GM19238 (cell line): ENCODE measurements around the gene PCDHGB5.
A peak's percentile ranks its signal among the peaks of the same experiment; 100 is the strongest.
"Not testable (repeated sequence)": the region's sequence is repeated elsewhere in the genome, so short reads cannot be mapped to it uniquely, and the experiment has no call there.

Experiments used
- DNase-seq: peaks from one replicate; pipeline ENCODE4 v3.0.0; 2011; ENCODE audit warnings: low spot score; ENCODE audit not compliant: insufficient read length

Gene PCDHGB5

GRCh38 chr5:141409598-141410306 lies 12.0 kb downstream of the PCDHGB5 start:
- no peak for DNase-seq

GRCh38 chr5:141411575-141411974 lies 13.8 kb downstream of the PCDHGB5 start:
- DNase-seq: no peak

DNA sequence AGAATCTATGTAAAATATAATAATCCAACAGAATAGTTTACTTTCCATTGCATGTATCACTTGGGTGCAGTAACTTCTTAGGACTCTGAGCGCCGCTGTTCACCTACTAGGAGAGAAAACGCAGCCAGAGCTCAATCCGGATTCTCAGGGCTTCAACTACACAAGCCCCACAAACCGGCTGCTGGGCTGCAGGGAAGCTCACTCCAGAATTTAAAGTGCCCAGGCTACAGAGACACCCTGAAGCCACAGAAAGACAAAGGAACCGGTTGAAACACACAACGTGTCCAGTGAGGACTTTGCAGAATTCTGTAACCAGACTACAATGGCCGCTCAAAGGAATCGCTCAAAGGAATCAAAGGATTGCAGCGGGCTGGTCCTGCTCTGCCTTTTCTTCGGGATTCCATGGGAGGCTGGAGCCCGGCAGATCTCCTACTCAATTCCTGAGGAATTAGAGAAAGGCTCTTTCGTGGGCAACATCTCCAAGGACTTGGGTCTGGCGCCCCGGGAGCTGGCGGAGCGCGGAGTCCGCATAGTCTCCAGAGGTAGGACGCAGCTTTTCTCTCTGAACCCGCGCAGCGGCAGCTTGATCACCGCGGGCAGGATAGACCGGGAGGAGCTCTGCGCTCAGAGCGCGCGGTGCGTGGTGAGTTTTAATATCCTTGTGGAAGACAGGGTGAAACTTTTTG lies 15.2 kb downstream of the PCDHGB5 start, which contains the start of gene PCDHGA10:
Gene PCDHGA10, plus strand, starts transcription at position 134 of the 686 bp plus-strand sequence. Its CDS starts 189 bp downstream, at position 323.
- peak; percentile 55 for DNase-seq

DNA sequence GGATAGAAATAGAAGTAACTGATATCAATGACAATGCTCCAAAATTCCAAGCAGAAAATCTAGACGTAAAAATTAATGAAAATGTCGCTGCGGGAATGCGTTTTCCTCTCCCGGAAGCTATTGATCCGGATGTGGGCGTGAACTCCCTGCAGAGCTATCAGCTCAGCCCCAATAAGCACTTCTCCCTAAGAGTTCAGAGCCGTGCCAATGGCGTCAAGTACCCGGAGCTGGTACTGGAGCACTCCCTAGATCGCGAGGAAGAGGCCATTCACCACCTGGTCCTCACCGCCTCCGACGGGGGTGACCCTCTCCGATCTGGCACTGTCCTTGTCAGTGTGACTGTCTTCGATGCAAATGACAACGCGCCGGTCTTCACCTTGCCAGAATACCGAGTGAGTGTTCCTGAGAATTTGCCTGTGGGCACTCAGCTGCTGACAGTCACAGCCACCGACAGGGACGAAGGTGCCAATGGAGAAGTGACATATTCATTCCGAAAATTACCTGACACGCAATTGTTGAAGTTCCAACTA lies 15.9 kb downstream of the PCDHGB5 start:
- DNase-seq: no peak

DNA sequence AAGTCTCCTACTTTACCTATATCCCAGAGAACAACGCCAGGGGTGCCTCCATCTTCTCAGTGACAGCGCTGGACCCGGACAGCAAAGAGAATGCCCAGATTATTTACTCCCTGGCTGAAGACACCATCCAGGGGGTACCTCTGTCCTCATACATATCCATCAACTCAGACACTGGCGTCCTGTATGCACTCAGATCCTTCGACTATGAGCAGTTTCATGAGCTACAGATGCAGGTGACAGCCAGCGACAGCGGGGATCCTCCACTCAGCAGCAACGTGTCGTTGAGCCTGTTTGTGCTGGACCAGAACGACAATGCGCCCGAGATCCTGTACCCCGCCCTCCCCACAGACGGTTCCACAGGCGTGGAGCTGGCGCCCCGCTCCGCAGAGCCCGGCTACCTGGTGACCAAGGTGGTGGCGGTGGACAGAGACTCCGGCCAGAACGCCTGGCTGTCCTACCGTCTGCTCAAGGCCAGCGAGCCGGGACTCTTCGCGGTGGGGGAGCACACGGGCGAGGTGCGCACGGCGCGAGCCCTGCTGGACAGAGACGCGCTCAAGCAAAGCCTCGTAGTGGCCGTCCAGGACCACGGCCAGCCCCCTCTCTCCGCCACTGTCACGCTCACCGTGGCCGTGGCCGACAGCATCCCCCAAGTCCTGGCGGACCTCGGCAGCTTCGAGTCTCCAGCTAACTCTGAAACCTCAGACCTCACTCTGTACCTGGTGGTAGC lies 17.0 kb downstream of the PCDHGB5 start:
- not testable (repeated sequence) for DNase-seq

GRCh38 chr5:141415275-141415618 lies 17.5 kb downstream of the PCDHGB5 start:
- DNase-seq: not testable (repeated sequence)

- peak; percentile 53 for DNase-seq
Measured at GRCh38 chr5:141417494-141418172, 19.9 kb downstream of the PCDHGB5 start, which contains the start of gene PCDHGB7. PCDHGB7 (plus strand) TSS chr5:141417677; CDS start chr5:141417860, 183 bp downstream.

DNA sequence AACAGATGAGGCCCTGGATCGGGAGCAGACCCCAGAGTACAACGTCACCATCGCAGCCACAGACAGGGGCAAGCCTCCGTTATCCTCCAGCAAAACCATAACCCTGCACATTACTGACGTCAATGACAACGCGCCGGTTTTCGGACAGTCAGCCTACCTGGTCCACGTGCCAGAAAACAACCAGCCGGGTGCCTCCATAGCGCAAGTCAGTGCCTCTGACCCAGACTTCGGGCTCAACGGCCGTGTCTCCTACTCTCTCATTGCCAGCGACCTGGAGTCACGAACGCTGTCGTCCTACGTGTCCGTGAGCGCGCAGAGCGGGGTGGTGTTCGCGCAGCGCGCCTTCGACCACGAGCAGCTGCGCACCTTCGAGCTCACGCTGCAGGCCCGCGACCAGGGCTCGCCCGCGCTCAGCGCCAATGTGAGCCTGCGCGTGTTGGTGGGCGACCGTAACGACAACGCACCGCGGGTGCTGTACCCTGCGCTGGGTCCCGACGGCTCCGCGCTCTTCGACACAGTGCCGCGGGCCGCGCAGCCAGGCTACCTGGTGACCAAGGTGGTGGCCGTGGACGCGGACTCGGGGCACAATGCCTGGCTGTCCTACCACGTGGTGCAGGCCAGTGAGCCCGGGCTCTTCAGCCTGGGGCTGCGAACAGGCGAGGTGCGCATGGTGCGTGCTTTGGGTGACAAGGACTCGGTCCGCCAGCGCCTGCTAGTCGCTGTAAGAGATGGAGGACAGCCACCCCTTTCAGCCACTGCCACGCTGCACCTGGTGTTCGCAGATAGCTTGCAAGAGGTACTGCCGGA lies 21.5 kb downstream of the PCDHGB5 start:
- DNase-seq: no peak

DNA sequence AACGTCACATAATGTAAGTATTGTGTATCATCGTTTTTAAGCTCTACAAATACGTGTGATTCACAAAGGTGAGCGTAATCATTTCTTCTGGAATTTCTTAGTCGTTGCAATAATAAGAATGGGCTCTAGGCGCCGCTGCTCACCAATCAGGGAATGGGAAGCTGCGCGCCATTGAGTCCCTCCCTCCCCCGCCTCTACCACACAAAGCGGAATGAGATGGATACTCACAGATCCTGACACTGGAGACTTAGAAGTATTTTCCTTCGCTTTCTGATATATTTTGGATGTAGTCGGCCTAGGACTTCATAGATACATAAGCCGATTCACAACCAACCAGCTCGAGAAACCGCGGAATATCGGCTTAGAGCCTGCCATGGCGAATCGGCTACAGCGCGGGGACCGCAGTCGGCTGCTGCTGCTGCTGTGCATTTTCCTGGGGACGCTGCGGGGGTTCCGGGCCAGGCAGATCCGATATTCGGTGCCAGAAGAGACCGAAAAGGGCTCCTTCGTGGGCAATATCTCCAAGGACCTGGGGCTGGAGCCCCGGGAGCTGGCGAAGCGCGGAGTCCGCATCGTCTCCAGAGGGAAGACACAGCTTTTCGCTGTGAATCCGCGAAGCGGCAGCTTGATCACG lies 23.2 kb downstream of the PCDHGB5 start, which contains the start of gene PCDHGA11:
Gene PCDHGA11, plus strand, starts transcription at position 197 of the 634 bp plus-strand sequence. Its CDS starts 177 bp downstream, at position 374.
- DNase-seq: no peak

DNA sequence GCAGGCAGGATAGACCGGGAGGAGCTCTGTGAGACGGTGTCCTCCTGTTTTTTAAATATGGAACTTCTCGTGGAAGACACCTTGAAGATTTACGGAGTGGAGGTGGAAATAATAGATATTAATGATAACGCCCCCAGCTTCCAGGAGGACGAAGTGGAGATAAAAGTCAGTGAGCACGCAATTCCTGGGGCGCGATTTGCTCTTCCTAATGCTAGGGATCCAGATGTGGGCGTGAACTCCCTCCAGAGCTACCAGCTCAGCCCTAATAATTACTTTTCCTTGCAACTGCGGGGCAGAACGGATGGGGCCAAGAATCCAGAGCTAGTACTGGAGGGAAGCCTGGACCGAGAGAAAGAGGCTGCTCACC lies 23.7 kb downstream of the PCDHGB5 start:
- DNase-seq: no peak

DNA sequence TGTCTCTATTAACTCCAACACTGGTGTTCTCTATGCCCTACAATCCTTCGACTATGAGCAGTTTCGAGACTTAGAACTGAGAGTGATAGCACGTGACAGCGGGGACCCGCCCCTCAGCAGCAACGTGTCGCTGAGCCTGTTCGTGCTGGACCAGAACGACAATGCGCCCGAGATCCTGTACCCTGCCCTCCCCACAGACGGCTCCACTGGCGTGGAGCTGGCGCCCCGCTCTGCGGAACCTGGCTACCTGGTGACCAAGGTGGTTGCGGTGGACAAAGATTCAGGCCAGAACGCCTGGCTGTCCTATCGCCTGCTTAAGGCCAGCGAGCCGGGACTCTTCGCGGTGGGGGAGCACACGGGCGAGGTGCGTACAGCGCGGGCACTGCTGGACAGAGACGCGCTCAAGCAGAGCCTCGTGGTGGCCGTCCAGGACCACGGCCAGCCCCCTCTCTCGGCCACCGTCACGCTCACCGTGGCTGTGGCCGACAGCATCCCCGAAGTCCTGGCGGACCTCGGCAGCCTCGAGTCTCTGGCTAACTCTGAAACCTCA lies 25.1 kb downstream of the PCDHGB5 start:
- DNase-seq: no peak

DNA sequence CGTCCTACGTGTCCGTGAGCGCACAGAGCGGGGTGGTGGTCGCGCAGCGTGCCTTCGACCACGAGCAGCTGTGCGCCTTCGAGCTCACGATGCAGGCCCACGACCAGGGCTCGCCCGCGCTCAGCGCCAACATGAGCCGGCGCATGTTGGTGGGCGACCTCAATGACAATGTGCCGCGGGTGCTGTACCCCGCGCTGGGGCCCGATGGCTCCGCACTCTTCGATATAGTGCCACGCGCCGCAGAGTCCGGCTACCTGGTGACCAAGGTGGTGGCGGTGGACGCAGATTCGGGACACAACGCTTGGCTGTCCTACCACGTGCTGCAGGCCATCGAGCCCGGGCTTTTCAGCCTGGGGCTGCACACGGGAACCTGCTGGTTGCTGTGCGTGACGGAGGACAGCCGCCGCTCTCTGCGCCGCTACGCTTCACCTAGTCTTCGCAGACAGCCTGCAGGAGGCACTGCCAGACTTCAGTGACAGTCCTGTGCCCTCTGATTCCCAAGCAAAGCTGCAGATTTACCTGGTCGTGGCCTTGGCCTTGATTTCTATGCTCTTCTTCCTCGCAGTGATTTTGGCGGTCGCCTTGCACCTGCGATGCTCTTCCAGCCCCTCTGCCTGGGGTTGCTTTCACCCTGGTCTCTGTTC lies 30.2 kb downstream of the PCDHGB5 start:
- DNase-seq: no peak

DNA sequence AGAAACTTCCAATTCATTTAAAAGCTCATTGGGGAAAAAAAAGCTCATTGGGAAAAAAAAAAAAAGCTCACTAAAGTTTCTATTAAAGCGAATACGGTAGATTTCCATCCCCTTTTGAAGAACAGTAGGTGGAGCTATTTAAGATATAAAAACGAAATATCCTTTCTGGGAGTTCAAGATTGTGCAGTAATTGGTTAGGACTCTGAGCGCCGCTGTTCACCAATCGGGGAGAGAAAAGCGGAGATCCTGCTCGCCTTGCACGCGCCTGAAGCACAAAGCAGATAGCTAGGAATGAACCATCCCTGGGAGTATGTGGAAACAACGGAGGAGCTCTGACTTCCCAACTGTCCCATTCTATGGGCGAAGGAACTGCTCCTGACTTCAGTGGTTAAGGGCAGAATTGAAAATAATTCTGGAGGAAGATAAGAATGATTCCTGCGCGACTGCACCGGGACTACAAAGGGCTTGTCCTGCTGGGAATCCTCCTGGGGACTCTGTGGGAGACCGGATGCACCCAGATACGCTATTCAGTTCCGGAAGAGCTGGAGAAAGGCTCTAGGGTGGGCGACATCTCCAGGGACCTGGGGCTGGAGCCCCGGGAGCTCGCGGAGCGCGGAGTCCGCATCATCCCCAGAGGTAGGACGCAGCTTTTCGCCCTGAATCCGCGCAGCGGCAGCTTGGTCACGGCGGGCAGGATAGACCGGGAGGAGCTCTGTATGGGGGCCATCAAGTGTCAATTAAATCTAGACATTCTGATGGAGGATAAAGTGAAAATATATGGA lies 32.8 kb downstream of the PCDHGB5 start, which contains the start of gene PCDHGA12:
Gene PCDHGA12, plus strand, starts transcription at position 176 of the 782 bp plus-strand sequence. Its CDS starts 253 bp downstream, at position 429.
- no peak for DNase-seq

GRCh38 chr5:141431286-141431685 lies 33.5 kb downstream of the PCDHGB5 start:
- DNase-seq: no peak

- DNase-seq: not testable (repeated sequence)
Measured at GRCh38 chr5:141432308-141432707, 34.6 kb downstream of the PCDHGB5 start.

GRCh38 chr5:141432726-141433125 lies 35.0 kb downstream of the PCDHGB5 start:
- not testable (repeated sequence) for DNase-seq

DNA sequence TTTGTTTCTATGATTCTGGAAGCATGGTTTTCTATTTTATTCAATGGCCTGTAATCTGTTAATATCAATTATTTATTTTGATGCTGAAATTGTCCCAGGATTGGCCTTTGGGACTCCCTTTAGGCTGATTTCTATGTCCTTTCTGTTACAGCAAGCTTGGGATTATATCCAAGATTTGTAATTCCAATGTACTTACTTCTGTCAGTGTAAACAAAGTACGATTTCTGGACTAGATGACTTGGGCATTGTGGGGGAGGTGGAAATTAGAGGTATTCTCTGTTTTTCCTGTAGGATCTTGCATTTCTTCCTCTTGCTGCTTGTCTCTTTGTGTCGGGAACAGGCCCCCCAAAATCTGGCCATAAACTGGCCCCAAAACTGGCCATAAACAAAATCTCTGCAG lies 36.3 kb downstream of the PCDHGB5 start:
- DNase-seq: no peak

DNA sequence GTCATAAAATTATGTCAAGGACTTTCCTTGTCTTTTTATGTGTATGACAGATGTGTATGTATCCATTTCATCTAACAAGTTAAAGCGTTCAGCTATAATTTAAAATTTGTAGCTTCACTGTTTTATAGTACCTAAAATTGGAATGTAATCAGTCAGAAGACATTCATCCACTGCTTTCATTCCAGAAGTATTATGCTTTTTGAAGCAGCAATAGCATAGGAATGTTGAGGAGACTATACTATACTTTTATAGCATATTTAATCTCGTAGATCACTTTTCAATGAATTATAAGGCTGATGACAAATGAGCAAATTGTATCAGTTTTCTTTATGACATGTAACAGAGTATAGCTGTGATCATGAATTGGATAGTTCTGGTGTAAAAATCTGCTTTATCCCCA lies 39.5 kb downstream of the PCDHGB5 start:
- DNase-seq: no peak
